NCI-H526 (cell line): ENCODE results near the gene BAHCC1.

Experiments used
- DNase-seq, 2 experiments: peaks; one replicate each; lab custom pipeline; 2025; lab: John Stamatoyannopoulos, UW

The BAHCC1 gene

DNA sequence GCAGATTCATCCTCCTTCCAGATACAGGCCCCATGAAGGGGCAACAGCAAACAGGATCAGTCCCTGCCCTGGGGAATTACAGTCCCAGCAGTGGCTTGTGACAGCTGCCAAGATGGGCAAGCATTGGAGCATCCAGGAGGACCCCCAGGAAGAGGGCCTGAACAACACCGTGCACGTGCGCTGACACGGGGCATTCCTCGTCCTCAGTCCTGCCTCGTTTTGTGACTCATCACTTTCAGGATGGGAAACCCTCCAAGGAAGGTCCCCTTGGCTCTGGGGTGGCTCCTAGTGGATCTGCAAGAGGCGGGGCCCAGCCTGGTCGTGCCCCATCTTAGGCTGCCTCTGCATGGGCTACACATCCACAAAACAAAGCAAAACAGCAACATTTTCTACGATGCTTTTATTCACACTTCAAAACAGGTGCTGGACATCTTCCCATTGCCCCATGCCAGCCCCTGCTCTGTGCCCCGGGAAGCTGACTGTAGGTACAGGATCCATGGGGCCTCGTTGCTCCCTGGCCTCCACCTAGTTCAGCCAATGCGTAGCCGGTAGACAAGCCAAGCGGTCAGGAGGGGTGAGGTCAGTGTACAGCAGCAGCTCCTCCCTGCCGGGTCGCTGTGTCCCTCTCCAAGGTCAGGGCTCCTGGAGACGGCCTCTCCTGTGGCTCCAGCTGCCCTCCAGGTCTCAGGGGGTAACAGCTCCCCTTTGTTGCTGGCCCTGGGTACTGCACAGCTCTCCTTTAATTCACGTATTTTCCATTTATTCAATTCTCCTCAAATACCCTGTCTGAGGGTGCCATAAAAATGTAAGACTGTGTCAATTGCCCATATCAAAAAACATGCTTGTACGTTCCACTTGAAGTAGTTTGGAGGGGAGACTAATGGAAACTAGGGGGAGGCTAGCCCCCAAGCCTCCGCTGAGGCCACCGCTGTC, 85.1 kb downstream of the BAHCC1 start:
- DNase-seq = no peak

DNA sequence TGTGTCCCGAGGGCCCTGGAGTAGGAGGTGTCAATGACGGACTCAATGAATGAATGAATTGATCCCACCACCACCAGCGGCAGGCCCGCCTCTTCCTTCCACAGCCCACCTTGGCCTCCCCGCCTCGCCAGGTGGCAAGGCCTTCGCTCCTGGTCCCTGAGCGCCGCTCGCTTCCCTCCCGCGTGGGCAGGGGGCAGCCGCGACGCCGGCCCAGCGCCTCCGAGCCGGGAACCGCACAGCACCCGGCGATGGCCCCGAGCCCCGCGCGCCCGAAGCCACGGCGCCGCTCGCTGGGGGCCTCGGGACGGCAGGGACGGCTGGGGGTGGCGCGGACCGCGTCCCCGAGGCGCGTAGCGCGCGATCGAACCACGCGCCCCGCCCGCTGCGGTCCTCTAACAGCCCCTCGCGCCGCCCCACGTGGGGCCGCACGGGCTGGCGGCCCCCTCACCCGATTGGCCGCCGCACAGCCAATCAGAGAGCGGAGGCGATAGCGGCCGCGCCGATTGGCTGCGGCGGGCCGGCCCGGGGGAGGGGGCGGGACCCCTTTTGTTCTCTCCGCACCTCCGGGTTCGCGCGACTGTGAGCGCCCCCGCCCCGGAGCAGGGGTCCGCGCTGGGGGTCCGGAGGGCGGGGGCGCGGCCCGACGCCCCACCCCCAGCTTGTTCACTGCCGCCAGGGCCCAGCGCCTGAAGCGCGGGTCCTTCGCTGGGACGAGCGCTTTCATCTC, 86.0 kb downstream of the BAHCC1 start:
- peak; percentile 41 to 94 for DNase-seq

DNA sequence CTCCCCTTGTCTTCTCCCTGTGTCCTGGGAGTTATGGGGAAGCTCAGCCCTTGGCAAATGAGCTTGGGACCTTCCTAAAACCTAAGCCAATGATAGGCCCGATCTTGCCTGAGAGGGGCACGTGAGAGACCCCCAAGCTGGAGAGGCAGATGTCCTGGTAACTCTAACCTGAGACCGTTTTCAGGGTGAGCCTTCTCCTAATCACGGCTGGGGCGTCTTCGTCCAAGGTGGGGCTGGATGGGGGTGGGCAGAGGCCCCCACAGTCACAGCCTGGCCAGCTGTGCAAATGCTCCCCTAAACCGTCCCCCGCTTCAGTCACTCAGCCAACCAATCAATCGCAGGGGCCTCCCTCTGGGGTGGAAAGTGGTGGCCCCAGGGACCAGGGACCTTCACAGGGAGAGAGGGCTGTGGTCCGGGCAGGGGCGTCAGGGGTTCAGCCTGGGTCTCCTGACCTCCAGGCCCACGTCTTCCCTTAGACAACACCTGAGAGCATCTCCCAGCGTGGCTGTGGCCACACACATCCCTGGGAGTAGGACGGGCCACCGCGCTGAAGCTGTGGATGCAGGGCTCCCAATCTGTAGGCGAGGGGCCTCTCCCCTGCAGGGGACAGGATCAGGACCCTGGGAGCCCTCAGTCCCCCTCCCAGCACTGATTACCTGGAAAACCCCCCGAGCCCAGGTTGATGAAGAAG, 86.7 kb downstream of the BAHCC1 start:
- no peak for DNase-seq

DNA sequence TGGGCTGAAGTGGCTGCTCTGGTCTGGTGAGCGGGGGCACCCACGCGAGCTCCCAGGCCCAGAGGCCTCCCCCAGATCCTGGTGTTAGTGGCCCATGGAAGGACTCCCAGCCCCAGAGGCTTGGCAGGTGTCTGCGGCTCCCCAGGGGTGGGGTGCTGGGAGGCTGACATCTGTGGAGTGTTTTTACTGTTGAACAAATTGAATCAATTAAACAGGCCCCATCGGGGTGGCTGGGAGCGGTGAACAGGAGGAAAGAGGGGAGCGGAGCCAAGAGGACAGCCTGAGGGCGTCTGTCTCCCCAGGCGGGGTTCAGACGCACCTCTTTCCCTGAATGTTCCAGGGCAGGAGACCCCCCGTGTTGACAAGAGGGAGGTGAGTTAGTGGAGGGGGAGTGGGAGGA, 87.4 kb downstream of the BAHCC1 start:
- DNase-seq = no peak

DNA sequence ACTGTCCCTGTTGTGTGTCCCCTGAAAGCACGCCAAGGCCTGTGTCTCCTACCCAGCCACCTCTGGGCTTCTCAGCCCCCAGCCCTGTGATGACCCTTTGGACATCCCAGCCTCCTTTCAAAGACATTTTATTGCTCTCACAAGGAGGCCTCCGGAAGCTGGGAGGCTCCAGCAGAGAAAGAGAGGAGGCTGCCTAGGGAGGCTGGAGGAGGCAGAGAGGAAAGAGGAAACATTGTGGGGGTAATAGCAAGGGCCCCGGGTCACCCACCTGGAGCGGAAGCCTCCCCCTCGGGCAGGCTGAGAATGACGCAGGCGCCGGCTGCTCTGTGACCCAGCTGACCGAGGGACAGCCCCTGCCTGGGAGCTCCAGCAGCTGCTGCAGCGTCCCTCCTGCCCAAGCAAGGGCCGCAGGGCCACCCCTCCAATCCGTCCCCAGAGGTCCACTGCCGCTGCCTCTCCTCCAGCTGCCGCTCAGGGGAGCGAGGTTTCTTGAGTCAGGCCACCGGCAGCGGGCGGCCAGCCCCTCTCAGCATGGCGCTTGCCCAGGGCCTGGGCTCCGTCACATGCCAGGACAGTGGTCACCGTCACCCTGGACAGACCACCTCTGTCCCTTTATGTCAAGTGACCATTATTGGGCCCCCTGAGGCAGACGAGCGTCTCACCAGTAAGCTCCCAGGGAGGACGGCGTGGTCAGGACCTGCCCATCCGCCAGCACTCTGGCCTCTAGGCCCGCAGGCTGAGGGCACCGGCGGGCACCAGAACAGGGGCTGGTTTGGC, 88.0 kb downstream of the BAHCC1 start:
- DNase-seq = no peak

DNA sequence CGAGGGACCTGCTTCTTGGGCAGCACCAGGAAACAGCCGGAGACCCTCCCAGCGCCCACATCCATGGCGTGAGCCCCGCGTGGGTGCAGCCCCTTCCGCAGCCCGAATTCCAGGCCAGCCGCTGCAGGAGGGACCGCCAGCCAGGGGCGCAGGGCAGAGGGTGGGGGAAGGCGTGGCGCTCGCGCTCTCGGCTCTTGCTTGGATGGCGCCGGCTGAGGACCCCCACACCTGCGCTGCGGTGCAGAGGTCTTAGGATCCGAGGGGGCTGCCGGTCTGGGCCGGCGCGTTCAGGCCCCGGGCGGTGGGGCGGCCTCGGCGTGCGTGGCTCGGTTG, 88.6 kb downstream of the BAHCC1 start:
- DNase-seq = no peak

DNA sequence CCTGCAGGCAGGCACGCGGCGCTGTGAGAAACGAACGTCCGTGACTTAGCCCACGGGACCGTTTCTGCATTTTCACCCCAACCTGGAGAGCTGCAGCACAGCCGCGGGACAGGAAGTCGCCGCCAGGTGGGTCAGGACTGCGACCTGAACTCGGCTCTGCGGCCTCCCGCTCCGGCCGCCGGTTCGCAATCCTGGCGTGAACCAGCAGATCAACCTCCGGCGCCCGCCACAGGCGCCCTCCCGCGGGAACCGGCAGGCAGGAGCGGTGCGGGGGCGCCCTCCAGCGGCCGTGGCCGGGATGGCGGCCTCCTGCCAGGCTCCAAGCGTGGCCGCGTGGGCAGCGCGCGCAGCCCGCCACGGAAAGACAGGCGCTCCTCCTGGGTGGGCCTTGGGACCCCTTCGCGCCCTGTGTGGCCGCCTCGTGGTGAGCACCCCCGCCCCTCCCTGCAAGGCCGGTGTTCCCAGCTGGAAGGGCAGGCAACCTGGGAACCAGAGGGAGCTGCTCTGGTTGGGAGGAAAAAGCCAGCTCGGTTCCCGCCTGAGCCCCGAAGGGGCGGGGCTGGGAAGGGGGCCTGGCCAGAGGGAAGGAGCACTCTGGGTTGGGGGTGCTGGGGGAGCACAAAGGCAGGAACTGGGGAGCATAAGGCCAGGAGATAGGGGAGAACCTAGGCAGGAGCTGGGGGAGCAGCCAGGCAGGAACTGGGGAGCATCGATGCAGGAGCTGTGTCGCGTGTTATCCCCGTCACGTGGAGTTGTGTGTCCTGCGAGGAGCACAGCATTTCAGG, 89.1 kb downstream of the BAHCC1 start:
- peak; percentile 62 to 94 for DNase-seq

DNA sequence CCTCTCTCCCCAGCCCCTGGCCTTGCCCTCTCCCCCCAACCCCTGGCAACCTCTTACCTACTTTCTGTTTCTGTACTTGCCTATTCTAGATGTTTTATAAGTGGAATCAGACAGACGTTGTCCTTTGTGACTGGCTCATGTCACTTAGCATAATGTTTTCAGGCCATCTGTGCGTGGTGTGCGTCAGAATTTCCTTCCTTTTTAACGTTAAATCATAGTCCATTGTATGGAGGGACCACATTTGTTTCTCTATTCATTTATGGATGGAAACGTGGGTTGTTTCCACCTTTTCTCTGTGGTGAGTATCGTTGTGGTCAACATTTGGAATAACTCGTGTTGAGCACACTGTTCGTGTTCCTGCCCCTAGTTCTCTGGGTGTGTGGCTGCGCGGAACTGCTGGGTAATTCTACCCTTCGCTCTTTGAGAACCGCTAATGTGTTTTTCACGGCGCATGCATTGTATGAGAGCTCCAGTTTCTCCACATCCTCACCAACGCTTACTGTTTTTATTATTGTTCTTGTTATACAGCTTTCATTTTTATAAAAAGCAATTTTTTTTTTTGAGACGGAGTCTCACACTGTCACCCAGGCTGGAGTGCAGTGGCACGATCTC, 91.0 kb downstream of the BAHCC1 start:
- DNase-seq = no peak

DNA sequence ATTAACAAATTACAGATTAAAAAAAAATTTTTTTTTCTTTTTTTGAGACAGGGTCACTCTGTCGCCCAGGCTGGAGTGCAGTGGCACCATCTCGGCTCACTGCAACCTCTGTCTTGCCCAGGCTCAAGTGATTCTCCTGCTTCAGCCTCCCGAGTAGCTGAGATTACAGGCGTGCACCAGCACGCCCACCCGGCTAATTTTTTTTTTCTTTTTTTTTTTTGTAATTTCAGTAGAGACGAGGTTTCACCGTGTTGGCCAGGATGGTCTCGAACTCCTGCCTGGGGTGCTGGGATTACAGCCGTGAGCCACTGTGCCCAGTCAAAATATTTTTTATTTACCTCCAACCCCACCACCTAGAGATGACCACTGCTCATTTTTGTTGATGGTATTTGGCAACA, 91.8 kb downstream of the BAHCC1 start:
- no peak for DNase-seq

DNA sequence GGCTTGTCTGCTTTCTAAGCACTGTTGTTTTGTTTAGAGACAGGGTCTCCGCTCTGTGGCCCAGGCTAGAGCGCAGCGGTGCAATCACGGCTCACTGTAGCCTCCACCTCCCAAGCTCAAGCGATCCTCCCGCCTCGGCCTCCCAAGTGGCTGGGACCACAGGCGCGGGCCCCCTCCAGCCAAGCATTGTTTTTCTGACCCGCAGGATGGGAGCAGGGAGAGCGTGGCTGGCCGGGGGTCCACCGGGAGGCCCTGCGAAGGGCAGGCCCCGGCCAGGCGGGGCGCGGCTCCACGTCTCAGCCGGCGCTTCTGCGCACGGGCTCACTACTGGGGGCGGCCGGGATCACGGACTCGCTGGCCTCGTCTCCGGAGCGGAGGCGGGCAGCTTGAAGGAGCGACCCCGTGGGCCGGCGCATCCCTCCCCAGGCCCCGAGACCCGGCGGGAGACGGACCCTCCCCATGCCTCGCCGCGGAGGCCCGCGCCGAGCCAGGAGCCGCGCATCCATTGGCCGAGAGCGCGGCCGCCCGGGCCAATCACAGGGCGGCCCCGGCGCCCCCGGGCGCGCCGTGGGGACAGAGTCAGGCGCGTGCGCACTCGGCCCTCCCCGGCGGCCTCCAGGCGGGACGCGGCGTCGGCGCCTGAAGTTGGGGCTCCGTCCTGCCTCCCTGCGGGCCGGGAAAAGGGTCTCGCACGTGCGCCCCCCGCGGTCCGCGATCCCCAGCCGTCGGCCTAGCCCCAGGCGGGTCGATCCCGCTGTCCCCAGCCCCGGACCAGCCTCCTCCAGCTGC, 92.4 kb downstream of the BAHCC1 start:
- peak in 1 of 2 experiments; percentile 88 for DNase-seq

DNA sequence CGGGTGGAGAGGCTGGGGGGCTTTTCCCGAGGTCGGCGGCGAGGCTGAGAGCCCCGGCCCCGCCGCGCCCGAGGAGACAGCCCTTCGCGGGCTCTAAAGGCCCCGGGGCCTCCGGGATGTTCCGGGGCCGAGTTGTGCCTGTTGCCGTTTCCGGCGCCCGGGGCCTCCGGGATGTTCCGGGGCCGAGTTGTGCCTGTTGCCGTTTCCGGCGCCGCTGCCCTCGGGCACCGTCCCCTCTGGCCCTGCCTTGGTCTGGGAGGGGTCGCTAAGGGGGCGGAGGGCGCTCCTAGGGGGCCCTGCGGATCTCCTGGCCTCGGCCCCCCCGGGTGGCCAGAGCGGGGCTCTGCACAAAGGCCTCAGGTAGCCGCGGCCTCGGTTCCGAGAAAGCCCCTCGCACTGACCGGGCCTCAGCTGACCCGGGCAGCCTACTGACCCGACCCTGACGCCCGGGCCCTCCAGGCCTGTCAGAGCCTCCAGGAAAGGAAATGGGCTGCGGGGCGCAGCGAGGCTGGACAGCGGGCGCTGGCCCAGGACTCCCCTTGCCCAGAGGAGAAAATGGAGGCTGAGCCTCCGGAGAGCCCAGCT, 93.1 kb downstream of the BAHCC1 start:
- no peak for DNase-seq

DNA sequence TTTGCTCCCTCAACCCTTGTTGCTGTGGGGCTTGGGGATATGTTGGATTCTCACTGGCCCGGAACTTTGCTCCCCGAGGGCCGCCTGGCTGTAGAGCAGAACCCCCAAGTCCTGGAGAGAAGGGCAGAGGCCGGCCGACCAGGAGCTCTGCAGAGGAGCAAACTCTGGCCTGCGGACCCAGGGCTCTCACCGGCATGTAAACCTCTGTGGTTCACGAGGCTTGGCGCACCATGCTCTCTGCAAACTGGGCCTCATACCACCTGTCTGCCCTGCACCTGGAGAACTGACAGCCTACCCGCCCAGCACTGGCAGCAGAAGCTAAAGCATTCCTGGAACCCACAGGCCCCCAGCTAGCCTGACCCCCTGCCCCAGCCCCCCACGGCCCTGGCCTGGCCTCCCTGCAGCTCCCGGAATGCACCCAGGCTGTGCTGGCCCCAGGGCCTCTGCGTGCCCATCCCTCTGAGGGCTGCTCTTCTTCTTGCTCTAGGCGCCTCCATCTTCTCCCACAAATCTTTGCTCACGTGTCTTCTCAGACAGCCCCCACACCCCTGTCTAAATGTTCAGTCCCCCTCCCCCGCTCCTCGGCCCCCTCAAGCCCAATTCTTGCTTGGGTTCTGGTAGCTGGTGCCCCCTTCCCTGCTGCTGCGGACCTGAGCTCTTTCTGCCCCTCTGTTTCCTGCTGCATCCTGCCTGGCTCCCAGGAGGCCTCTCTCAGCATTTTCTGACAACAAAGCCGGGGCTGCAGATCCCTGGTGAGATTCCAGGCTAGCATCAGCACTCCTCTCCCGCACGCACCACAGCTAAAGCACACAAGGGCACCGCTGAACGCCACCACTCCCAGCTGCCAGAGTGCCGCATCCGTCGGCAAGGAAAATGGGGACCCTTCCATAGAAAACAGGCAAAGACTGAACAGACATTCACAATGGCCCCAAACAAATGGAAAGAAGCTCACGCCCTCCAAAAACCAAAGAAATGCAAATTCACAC, 94.0 kb downstream of the BAHCC1 start:
- DNase-seq = peak in 1 of 2 experiments; percentile 34

DNA sequence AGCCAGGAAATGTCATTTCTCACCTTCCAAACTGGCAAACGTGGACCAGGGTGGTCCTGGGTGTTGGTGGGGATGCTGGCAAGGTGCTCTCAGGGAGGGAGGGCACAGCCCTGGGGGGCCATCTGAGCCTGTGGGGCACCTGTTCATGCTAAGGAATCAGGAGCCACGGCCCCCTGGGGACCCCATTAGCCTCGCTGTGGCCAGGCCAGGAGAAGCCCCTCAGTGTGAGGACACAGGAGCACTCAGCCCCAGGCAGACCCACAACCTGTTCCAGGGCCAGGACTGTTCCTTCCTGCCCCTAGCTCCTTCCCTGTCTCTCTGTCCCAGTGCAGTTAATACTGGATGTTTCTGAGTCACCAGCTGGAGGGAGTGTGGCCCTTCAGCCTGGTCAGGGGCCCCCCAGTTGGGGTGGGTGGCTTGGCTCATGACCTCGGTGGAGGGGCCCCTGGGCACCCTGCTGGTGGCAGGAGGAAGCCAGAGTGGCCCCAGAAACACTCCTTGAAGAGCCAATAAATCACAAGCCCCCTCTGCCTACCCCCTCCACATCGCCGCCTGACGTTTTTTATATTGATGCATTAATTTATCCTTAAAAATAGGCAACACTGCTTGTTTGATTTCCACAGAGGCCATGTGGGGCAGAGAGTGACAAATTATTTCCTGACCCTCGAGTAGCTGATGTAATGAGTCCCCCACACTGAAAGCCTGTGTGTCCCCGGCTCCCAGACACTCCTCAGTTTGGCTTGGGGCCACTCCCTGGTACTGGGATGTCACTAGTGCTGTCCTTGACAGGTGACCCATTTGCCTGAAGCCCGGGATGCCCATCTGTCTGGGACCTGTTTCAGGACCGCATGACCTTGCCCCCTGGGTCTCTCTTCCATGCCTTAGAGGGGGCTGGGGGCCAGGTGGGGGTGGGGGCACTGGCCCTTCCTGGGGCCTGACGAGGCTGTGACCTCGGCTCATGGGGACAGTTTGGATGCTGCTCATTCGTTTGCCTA, 95.0 kb downstream of the BAHCC1 start:
- no peak for DNase-seq

DNA sequence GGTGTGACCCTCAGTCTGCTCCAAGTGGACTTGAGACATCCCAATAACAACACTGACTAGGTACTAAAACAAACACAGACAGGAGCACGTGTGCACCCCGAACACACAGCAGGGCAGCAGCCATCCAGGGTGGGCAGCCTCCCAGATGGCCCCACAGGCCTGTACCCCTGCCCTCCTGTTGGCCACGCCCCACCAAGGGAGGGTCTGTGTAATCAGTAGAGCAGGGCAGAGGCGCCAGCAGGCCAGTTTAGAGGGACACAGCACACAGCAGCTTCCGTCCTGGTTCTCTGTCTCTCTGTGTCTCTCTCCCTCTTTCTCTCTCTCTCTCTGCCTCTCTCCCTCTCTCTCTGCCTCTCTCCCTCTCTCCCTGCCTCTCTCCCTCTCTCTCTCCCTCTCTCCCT, 95.9 kb downstream of the BAHCC1 start:
- peak in 1 of 2 experiments; percentile 29 for DNase-seq

DNA sequence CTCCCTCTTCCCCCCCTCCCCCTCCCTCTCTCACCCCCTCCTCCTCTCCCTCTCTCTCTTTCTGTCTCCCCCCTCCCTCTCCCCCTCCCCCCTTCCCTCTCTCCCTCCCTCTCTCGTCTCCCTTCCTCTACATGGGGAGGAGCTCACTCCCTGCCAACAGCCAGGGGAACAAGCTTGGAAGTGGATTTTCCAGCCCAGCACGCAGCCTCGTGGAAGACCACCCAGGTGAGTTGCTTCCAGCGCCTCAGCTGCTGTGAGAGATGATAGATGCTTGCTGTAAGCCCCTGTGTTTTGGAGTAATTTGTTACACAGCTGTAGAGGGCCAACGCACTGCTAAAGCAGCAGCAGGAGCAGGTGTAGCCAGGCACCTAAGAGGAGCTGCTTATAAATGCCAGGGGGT, 96.5 kb downstream of the BAHCC1 start:
- DNase-seq = no peak

DNA sequence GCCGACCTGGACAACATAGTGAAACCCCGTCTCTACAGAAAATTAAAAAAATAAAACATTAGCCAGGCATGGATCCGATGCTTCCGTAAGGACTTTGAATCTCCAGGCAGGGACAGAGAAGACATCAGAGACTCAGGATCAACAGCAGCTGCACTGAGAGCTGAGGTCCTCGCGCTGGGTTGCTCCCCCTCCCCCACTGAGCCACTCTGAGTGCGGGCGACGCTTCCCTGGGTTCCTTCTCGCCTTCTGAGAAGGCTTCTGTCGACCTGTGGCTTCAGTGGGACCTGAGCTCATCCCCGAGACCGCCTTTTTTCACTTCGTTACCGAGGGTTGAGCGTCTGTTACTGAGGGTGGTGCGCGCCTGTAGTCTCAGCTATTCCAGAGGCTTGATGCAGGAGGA, 96.9 kb downstream of the BAHCC1 start:
- no peak for DNase-seq

DNA sequence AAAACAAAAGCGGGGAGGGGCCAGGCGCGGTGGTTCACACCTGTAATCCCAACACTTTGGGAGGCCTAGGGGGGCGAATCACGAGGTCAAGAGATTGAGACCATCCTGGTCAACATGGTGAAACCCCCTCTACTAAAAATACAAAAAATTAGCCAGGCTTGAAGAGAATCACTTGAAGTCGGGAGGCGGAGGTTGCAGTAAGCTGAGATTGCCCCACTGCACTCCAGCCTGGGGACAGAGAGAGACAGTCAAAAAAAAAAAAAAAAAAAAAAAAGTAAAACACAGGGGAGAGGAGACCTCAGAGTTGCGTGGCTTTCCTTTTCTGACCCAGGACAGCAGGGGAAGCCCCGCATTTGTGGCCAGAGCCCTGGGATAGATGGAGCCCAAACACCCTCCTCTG, 97.4 kb downstream of the BAHCC1 start:
- no peak for DNase-seq
